Muscle layer of colon (tissue), 2 donors: ENCODE data around the gene LAD1.

Experiments
- H3K27ac ChIP-seq: one replicate; pipeline ENCODE4 v1.7.0; 2013; ENCODE audit warnings: low read depth, mild to moderate bottlenecking, low read length, moderate library complexity
- H3K27me3 ChIP-seq, 2 donors: one replicate each; pipeline ENCODE4 v1.7.0; 2013; ENCODE audit warnings: low read length in 2 of 2, mild to moderate bottlenecking in 2 of 2; ENCODE audit not compliant: insufficient read depth in 2 of 2, control insufficient read depth in 1 of 2
- H3K36me3 ChIP-seq: one replicate; pipeline ENCODE4 v1.7.0; 2013; ENCODE audit warnings: mild to moderate bottlenecking, low read length; ENCODE audit not compliant: insufficient read depth
- H3K4me1 ChIP-seq: one replicate; pipeline ENCODE4 v1.7.0; 2013; ENCODE audit warnings: mild to moderate bottlenecking, low read length; ENCODE audit not compliant: insufficient read depth
- H3K4me3 ChIP-seq, 2 donors: one replicate each; pipeline ENCODE4 v1.7.0; 2013; ENCODE audit warnings: low read length in 2 of 2, low read depth in 1 of 2, mild to moderate bottlenecking in 1 of 2, moderate library complexity in 1 of 2
- H3K9ac ChIP-seq: one replicate; pipeline ENCODE4 v1.7.0; 2013; ENCODE audit warnings: low read length
- H3K9me3 ChIP-seq: one replicate; pipeline ENCODE4 v1.7.0; 2013; ENCODE audit warnings: mild to moderate bottlenecking, low read length
- donor health status: abdominal sarcoma.
- donor health status: Adenocarcinoma of cecum.

The LAD1 gene

GRCh38 chr1:201360486-201360885 is 38.6 kb downstream of the LAD1 start:
- Histone ChIP-seq H3K27me3 (no peaks in the 10 kb centered on the region), H3K4me3 (no peak overlapping the region), H3K27ac (no peak overlapping the region), H3K36me3 (no peaks in the 10 kb centered on the region), H3K9me3 (no peaks in the 10 kb centered on the region), H3K4me1 (no peaks in the 10 kb centered on the region), H3K9ac (no peak overlapping the region)

DNA sequence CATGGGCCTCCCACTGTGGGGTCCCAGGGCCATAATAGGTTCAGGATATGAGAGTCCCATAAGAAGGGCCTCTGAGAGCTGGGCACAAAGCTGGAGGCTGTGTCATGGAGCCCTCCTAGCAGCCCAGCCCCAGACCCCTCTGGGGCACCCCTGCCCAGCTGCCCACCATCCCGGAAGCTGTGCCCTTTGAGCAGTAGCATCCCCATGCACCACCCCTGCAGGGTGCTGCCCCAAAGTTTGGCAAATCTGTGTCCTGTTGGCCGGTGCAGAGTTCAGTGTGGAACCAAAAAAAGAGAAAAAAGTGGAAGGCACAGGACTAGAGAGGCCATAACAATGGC is 39.3 kb downstream of the LAD1 start:
- H3K4me3 ChIP-seq, result no peak overlapping the region

DNA sequence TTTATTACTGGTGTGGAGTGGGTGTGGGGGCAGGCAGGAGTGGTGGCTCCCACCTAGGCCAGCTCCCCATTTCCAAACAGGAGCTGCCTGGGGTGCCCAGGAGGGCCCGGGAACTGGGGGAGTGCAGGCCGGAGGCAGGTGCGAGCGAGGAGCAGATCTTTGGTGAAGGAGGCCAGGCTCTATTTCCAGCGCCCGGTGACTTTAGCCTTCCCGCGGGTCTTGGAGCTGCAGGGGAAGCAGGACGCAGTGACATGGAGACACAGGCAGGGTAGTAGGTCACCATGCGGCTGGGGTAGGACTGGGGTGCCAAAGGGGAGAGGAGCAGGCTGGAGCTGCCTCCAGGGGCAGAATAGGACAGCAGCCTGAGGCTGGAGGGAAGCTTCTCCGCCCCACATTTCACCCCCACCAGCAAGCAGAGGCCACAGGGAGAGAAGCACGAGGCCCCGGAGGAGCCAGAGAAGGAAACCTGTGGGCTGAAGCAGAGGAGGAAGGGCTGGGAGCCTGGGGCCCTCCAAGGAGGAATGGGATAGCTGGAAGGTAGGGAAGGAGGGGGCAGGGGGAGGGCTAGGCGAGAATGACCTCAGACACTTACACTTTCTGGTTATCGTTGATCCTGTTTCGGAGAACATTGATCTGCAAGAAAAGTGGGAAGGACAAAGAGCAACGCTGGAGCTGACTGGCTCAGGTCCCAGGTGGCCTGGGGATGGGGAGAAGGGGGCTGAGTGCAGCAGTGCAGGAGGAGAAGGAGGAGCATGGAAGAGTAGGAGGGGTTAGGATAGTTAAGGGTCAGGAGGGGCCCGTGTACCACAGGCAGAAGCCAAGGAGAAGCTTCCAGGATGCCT is 39.9 kb downstream of the LAD1 start:
- no peaks in the 10 kb centered on the region for H3K4me1 ChIP-seq
- no peaks in the 10 kb centered on the region for H3K9me3 ChIP-seq
- no peaks in the 10 kb centered on the region for H3K27me3 ChIP-seq
- no peak overlapping the region for H3K4me3 ChIP-seq
- H3K9ac ChIP-seq, result no peak overlapping the region
- H3K36me3 ChIP-seq, result no peaks in the 10 kb centered on the region
- no peak overlapping the region for H3K27ac ChIP-seq

More for the DNA sequence above, 39.3 kb downstream of the LAD1 start:
- no peaks in the 10 kb centered on the region for H3K27me3 ChIP-seq
- H3K36me3 ChIP-seq, result no peaks in the 10 kb centered on the region
- no peaks in the 10 kb centered on the region for H3K9me3 ChIP-seq
- H3K4me1 ChIP-seq, result no peaks in the 10 kb centered on the region
- no peak overlapping the region for H3K27ac ChIP-seq
- H3K9ac ChIP-seq, result no peak overlapping the region

DNA sequence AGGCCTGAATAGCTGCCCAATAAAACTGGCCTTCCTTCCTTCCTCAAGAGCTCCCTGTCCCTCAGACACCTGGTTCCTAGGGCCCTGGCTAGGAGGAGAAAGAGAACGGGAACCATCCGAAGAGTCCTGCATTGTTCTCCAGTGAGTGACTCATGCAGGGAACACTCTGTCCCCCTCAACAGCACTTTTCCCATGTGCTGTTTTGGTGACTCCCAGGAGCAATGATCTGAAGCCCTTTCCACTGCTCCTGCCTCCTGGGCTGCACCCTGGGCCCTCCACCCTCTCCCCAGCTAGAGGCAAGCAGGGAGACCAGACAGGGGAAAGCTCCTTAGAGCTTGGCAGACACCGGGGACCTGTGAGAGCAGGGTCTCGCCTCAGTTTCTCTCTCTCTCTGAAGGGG is 40.5 kb downstream of the LAD1 start:
- no peaks in the 10 kb centered on the region for H3K4me1 ChIP-seq
- H3K27ac ChIP-seq, result no peak overlapping the region
- no peaks in the 10 kb centered on the region for H3K27me3 ChIP-seq
- no peaks in the 10 kb centered on the region for H3K9me3 ChIP-seq
- H3K4me3 ChIP-seq, result no peak overlapping the region
- no peak overlapping the region for H3K9ac ChIP-seq
- H3K36me3 ChIP-seq, result no peaks in the 10 kb centered on the region

GRCh38 chr1:201357636-201358348 is 41.3 kb downstream of the LAD1 start:
- Histone ChIP-seq H3K4me3 (no peak overlapping the region), H3K9ac (no peak overlapping the region), H3K9me3 (no peaks in the 10 kb centered on the region), H3K36me3 (no peaks in the 10 kb centered on the region), H3K4me1 (no peaks in the 10 kb centered on the region), H3K27me3 (no peaks in the 10 kb centered on the region), H3K27ac (no peak overlapping the region)

- Histone ChIP-seq H3K9me3 (no peaks in the 10 kb centered on the region), H3K9ac (no peak overlapping the region), H3K27me3 (no peaks in the 10 kb centered on the region), H3K36me3 (no peaks in the 10 kb centered on the region), H3K27ac (no peak overlapping the region), H3K4me3 (no peak overlapping the region), H3K4me1 (no peaks in the 10 kb centered on the region)
Observed at GRCh38 chr1:201357211-201357610, 41.9 kb downstream of the LAD1 start.

- no peak overlapping the region for H3K27ac ChIP-seq
- H3K36me3 ChIP-seq, result no peaks in the 10 kb centered on the region
- no peak overlapping the region for H3K9ac ChIP-seq
- no peaks in the 10 kb centered on the region for H3K27me3 ChIP-seq
- no peaks in the 10 kb centered on the region for H3K9me3 ChIP-seq
- no peaks in the 10 kb centered on the region for H3K4me1 ChIP-seq
- no peak overlapping the region for H3K4me3 ChIP-seq
Observed at GRCh38 chr1:201356701-201357100, 42.4 kb downstream of the LAD1 start.

DNA sequence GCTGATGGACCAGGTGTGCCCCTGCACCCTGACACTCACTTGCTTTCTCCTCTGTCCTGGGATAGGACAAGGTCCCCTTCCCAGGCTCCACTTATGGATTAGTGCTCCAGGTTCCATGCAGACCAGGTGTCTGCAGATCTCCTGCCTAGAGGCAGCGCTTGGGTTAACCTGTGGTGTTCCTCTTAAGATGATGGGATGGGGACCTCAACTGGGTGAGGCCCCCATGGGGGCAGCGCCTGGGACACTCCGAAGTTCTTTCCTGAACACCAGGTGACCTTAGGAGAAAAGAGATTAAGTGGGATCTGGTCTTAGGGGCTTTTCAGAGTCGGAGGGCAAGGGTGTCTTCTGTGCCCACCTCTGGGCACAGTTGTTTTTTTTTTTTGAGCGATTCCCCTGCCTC is 42.9 kb downstream of the LAD1 start:
- no peak overlapping the region for H3K4me3 ChIP-seq
- H3K4me1 ChIP-seq, result no peaks in the 10 kb centered on the region
- no peaks in the 10 kb centered on the region for H3K27me3 ChIP-seq
- no peaks in the 10 kb centered on the region for H3K36me3 ChIP-seq
- no peaks in the 10 kb centered on the region for H3K9me3 ChIP-seq
- H3K27ac ChIP-seq, result no peak overlapping the region
- no peak overlapping the region for H3K9ac ChIP-seq

GRCh38 chr1:201355471-201355870 is 43.7 kb downstream of the LAD1 start:
- no peaks in the 10 kb centered on the region for H3K36me3 ChIP-seq
- no peaks in the 10 kb centered on the region for H3K9me3 ChIP-seq
- no peaks in the 10 kb centered on the region for H3K27me3 ChIP-seq
- no peaks in the 10 kb centered on the region for H3K4me1 ChIP-seq
- no peak overlapping the region for H3K9ac ChIP-seq
- H3K27ac ChIP-seq, result no peak overlapping the region
- H3K4me3 ChIP-seq, result no peak overlapping the region

DNA sequence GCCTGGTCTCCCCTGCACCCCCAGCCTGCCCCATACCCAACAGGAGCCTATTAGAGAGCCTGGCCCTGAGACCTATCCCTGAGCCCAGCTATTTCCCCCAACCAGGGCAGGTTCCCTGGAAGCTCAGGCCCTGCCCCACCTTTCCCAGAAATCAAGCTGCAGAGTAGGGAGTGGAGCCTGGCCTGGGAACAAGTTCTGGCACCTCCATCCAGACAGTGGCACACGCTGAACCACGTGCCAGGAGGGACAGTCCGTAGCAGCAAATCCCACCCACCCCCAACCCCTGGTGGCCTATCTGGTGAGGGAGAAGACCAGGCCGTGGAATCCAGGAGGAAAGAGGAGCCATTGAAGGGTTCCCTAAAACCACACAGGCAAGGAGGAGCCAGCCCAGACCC is 44.2 kb downstream of the LAD1 start:
- H3K4me3 ChIP-seq, result no peak overlapping the region
- H3K27ac ChIP-seq, result no peak overlapping the region
- H3K4me1 ChIP-seq, result no peaks in the 10 kb centered on the region
- H3K36me3 ChIP-seq, result no peaks in the 10 kb centered on the region
- no peaks in the 10 kb centered on the region for H3K9me3 ChIP-seq
- H3K27me3 ChIP-seq, result no peaks in the 10 kb centered on the region
- H3K9ac ChIP-seq, result no peak overlapping the region

GRCh38 chr1:201354151-201354900 is 44.8 kb downstream of the LAD1 start:
- Histone ChIP-seq H3K36me3 (no peaks in the 10 kb centered on the region), H3K27ac (no peak overlapping the region), H3K9ac (no peak overlapping the region), H3K4me3 (no peak overlapping the region), H3K9me3 (no peaks in the 10 kb centered on the region), H3K4me1 (no peaks in the 10 kb centered on the region), H3K27me3 (no peaks in the 10 kb centered on the region)
